Endodermal cell (in vitro differentiated cells): ENCODE results near the gene TRMT10B. TPM values are rescaled to one million over a fixed set of nuclear protein-coding genes. Genes with fewer than 3 reads are reported as not detected.

Experiments
- DNase-seq: peaks from one replicate; pipeline ENCODE4 v3.0.0-alpha.2; 2017
- H3K27ac ChIP-seq: 2 replicates; pipeline ENCODE4 v1.5.1; 2013; ENCODE audit warnings: mild to moderate bottlenecking, low read depth, low read length, moderate library complexity
- H3K27me3 ChIP-seq: 2 replicates; pipeline ENCODE4 v1.6.1; 2013; ENCODE audit warnings: mild to moderate bottlenecking, low read length, moderate library complexity; ENCODE audit not compliant: insufficient read depth, control insufficient read depth, poor library complexity, severe bottlenecking
- H3K36me3 ChIP-seq: 2 replicates; pipeline ENCODE4 v1.7.0; 2013; ENCODE audit warnings: mild to moderate bottlenecking, low read length, moderate library complexity; ENCODE audit not compliant: control insufficient read depth, insufficient read depth
- H3K4me1 ChIP-seq: one replicate; pipeline ENCODE4 v1.7.0; 2013; ENCODE audit warnings: low read length; ENCODE audit not compliant: control insufficient read depth, insufficient read depth
- H3K4me3 ChIP-seq: 2 replicates; pipeline ENCODE4 v1.5.1; 2013; ENCODE audit warnings: mild to moderate bottlenecking, low read length, moderate library complexity
- H3K9ac ChIP-seq: 2 replicates; pipeline ENCODE4 v1.6.1; 2013; ENCODE audit warnings: mild to moderate bottlenecking, low read length, moderate library complexity; ENCODE audit not compliant: poor library complexity, severe bottlenecking; ENCODE audit errors: extremely low read depth
- H3K9me3 ChIP-seq: 2 replicates; pipeline ENCODE4 v1.6.1; 2013; ENCODE audit warnings: mild to moderate bottlenecking, low read length, moderate library complexity; ENCODE audit not compliant: control insufficient read depth
- H3K27ac Mint-ChIP-seq: 2 replicates; pipeline ENCODE4 v1.8.0; 2020; ENCODE audit warnings: mixed read lengths
- H3K27me3 Mint-ChIP-seq: 2 replicates; pipeline ENCODE4 v1.8.0; 2021; ENCODE audit warnings: mild to moderate bottlenecking, mixed read lengths; ENCODE audit not compliant: insufficient read depth
- H3K36me3 Mint-ChIP-seq: 2 replicates; pipeline ENCODE4 v1.8.0; 2020; ENCODE audit warnings: low read depth, mixed read lengths
- H3K4me1 Mint-ChIP-seq: 2 replicates; pipeline ENCODE4 v1.8.0; 2020; ENCODE audit warnings: mixed read lengths
- H3K4me3 Mint-ChIP-seq: 2 replicates; pipeline ENCODE4 v1.8.0; 2020; ENCODE audit warnings: mild to moderate bottlenecking, moderate library complexity, mixed read lengths
- H3K9me3 Mint-ChIP-seq: 2 replicates; pipeline ENCODE4 v1.8.0; 2020; ENCODE audit warnings: mild to moderate bottlenecking, mixed read lengths
- CTCF ChIP-seq: fragments of 200-600 bp; sonication (generic); conservative IDR thresholded peaks from 2 replicates; pipeline ENCODE4 v1.5.0; 2021; ENCODE audit warnings: antibody characterized with exemption, mild to moderate bottlenecking
- WGBS, 2 experiments: methylation state at CpG; one replicate each; pipeline versions ENCODE4 v1.1.5 to v1.1.7; 2013; ENCODE audit warnings: missing lambda C conversion rate in 2 of 2, mixed read lengths in 1 of 2; ENCODE audit not compliant: insufficient coverage in 1 of 2, insufficient read length in 1 of 2; 5-methylcytosine and 5-hydroxymethylcytosine counted together
- total RNA-seq, 2 donors: library from RNA; stranded (reverse); fragmentation: NEBNext Ultra II Directional in 1 of 2; extraction: Animal tissue kit (Norgen Biotek cat#: 25700) in 1 of 2; gene quantifications; 2 replicates in 1 of 2; 3 replicates in 1 of 2; pipeline ENCODE4 v1.2.1, GENCODE V29; 2021

The TRMT10B gene
- total RNA-seq, 2 donors from 2014 or later: 9.3 to 11.6 TPM

GRCh38 chr9:37769306-37769705 lies 15.7 kb downstream of the TRMT10B start:
- Mint-ChIP-seq H3K9me3 (peaks cover 7% of the 10 kb centered on the region), H3K27me3 (no peaks in the 10 kb centered on the region), H3K4me1 (no peaks in the 10 kb centered on the region)

GRCh38 chr9:37769995-37770394 lies 16.4 kb downstream of the TRMT10B start:
- peaks cover 5% of the 10 kb centered on the region for H3K9me3 Mint-ChIP-seq
- H3K27ac ChIP-seq: no peak overlapping the region
- no peak overlapping the region for H3K27ac Mint-ChIP-seq
- no peaks in the 10 kb centered on the region for H3K27me3 ChIP-seq
- H3K4me1 Mint-ChIP-seq: no peaks in the 10 kb centered on the region
- H3K9ac ChIP-seq: no peak overlapping the region
- no peaks in the 10 kb centered on the region for H3K4me1 ChIP-seq
- TF ChIP-seq CTCF: no peak
- H3K36me3 ChIP-seq: peaks cover 28% of the 10 kb centered on the region
- no peak overlapping the region for H3K4me3 ChIP-seq
- H3K27me3 Mint-ChIP-seq: no peaks in the 10 kb centered on the region
- DNase-seq: no peak
- no peaks in the 10 kb centered on the region for H3K9me3 ChIP-seq
- no peak overlapping the region for H3K4me3 Mint-ChIP-seq
- 94 to 95% methylated on average over 2 to 3 of the region's 3 CpGs for WGBS, 2 experiments
- H3K36me3 Mint-ChIP-seq: peaks cover 49% of the 10 kb centered on the region

More at GRCh38 chr9:37769306-37769705, 15.7 kb downstream of the TRMT10B start:
- 84 to 85% methylated on average over 5 of the region's 5 CpGs for WGBS, 2 experiments
- Histone ChIP-seq H3K9ac (no peak overlapping the region), H3K9me3 (no peaks in the 10 kb centered on the region), H3K36me3 (peaks cover 26% of the 10 kb centered on the region), H3K27ac (no peak overlapping the region), H3K4me1 (no peaks in the 10 kb centered on the region), H3K4me3 (no peak overlapping the region), H3K27me3 (no peaks in the 10 kb centered on the region)
- no peak for DNase-seq
- TF ChIP-seq CTCF: no peak
- no peak overlapping the region for H3K4me3 Mint-ChIP-seq
- H3K27ac Mint-ChIP-seq: no peak overlapping the region
- H3K36me3 Mint-ChIP-seq: peaks cover 53% of the 10 kb centered on the region

- no peaks in the 10 kb centered on the region for H3K27me3 Mint-ChIP-seq
- H3K27ac Mint-ChIP-seq: no peak overlapping the region
- H3K36me3 Mint-ChIP-seq: peaks cover 60% of the 10 kb centered on the region
- Histone ChIP-seq H3K4me1 (no peaks in the 10 kb centered on the region), H3K9ac (no peak overlapping the region), H3K36me3 (peaks cover 67% of the 10 kb centered on the region), H3K27ac (no peak overlapping the region), H3K4me3 (no peak overlapping the region), H3K27me3 (no peaks in the 10 kb centered on the region), H3K9me3 (no peaks in the 10 kb centered on the region)
- no peaks in the 10 kb centered on the region for H3K4me1 Mint-ChIP-seq
- no peak overlapping the region for H3K4me3 Mint-ChIP-seq
- no peak for DNase-seq
- no peaks in the 10 kb centered on the region for H3K9me3 Mint-ChIP-seq
- no peak for TF ChIP-seq CTCF
- WGBS, 2 experiments: 94 to 100% methylated on average over 1 of the region's 1 CpG
Observed at GRCh38 chr9:37775216-37775919, 21.8 kb downstream of the TRMT10B start.
